Measurements from ENCODE around the gene SUPT5H. TPM values are rescaled to one million over a fixed set of nuclear protein-coding genes. Genes with fewer than 3 reads are reported as not detected.

The SUPT5H gene
- total and polyA plus RNA-seq, 10 of the 15 experiments (the other 5 are each of a cell fraction or from before 2014, with no cell fraction given) = 27.2 to 194 (median 83.6) TPM

DNA sequence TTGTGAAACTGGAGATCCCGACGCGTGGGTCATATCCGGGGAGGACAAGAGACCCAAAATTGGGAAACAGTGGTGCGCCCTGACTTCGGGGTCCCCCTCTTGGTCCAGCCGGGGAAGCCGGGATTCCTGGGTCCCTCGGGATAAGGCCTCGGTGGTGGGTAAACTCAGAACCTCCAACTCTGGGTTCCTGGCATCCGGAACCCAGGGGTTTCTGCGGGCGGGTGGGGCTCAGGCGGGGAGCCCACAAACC, 38.0 kb upstream of the SUPT5H start (continued):
- TF ChIP-seq, protein P1, sequence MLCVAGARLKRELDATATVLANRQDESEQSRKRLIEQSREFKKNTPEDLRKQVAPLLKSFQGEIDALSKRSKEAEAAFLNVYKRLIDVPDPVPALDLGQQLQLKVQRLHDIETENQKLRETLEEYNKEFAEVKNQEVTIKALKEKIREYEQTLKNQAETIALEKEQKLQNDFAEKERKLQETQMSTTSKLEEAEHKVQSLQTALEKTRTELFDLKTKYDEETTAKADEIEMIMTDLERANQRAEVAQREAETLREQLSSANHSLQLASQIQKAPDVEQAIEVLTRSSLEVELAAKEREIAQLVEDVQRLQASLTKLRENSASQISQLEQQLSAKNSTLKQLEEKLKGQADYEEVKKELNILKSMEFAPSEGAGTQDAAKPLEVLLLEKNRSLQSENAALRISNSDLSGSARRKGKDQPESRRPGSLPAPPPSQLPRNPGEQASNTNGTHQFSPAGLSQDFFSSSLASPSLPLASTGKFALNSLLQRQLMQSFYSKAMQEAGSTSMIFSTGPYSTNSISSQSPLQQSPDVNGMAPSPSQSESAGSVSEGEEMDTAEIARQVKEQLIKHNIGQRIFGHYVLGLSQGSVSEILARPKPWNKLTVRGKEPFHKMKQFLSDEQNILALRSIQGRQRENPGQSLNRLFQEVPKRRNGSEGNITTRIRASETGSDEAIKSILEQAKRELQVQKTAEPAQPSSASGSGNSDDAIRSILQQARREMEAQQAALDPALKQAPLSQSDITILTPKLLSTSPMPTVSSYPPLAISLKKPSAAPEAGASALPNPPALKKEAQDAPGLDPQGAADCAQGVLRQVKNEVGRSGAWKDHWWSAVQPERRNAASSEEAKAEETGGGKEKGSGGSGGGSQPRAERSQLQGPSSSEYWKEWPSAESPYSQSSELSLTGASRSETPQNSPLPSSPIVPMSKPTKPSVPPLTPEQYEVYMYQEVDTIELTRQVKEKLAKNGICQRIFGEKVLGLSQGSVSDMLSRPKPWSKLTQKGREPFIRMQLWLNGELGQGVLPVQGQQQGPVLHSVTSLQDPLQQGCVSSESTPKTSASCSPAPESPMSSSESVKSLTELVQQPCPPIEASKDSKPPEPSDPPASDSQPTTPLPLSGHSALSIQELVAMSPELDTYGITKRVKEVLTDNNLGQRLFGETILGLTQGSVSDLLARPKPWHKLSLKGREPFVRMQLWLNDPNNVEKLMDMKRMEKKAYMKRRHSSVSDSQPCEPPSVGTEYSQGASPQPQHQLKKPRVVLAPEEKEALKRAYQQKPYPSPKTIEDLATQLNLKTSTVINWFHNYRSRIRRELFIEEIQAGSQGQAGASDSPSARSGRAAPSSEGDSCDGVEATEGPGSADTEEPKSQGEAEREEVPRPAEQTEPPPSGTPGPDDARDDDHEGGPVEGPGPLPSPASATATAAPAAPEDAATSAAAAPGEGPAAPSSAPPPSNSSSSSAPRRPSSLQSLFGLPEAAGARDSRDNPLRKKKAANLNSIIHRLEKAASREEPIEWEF (IDR thresholded peaks at IDR 0.05; ENCODE audit: insufficient replicate concordance, low read depth, low read length) = no peak
- TF ChIP-seq CBFB (IDR thresholded peaks at IDR 0.05; ENCODE audit: low read depth) = no peak
- TF ChIP-seq, protein P2, sequence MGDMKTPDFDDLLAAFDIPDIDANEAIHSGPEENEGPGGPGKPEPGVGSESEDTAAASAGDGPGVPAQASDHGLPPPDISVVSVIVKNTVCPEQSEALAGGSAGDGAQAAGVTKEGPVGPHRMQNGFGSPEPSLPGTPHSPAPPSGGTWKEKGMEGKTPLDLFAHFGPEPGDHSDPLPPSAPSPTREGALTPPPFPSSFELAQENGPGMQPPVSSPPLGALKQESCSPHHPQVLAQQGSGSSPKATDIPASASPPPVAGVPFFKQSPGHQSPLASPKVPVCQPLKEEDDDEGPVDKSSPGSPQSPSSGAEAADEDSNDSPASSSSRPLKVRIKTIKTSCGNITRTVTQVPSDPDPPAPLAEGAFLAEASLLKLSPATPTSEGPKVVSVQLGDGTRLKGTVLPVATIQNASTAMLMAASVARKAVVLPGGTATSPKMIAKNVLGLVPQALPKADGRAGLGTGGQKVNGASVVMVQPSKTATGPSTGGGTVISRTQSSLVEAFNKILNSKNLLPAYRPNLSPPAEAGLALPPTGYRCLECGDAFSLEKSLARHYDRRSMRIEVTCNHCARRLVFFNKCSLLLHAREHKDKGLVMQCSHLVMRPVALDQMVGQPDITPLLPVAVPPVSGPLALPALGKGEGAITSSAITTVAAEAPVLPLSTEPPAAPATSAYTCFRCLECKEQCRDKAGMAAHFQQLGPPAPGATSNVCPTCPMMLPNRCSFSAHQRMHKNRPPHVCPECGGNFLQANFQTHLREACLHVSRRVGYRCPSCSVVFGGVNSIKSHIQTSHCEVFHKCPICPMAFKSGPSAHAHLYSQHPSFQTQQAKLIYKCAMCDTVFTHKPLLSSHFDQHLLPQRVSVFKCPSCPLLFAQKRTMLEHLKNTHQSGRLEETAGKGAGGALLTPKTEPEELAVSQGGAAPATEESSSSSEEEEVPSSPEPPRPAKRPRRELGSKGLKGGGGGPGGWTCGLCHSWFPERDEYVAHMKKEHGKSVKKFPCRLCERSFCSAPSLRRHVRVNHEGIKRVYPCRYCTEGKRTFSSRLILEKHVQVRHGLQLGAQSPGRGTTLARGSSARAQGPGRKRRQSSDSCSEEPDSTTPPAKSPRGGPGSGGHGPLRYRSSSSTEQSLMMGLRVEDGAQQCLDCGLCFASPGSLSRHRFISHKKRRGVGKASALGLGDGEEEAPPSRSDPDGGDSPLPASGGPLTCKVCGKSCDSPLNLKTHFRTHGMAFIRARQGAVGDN (IDR thresholded peaks at IDR 0.05) = no peak
- TF ChIP-seq CHD4 (IDR thresholded peaks at IDR 0.05) = no peak

Data from GM12878 (cell line).